ENCODE measurements around the gene SND1.

The SND1 gene

DNA sequence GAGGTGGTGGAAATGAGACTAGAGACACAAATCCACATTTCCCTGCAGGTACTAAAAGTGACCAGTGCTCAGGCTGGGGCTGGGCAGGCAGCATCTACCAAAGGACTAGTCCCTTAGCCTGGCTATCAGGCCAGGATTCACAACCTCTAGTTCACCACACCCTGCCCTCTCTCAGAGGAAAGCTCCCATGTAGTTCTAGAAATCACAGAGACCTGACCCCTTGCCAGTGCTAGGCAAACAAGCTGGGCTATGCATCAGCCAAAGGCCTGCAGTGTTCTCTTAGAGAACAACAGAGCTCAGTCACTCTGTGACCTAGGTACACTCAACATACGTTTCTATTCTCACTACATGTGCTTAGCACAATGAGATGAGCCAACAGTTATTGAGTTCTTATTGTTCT lies 405.9 kb downstream of the SND1 start:
- DNase-seq (ENCODE audit: extremely low read depth, insufficient read length) = no peak
- Histone ChIP-seq H3K4me3 (replicated peaks; ENCODE audit: low read depth, low read length) (no peak overlapping the region), H3K36me3 (ENCODE audit: control insufficient read depth, insufficient read depth, low read length) (peaks cover 22% of the 10 kb centered on the region), H3K27me3 (replicated peaks; ENCODE audit: control insufficient read depth, insufficient read depth, low read length) (no peaks in the 10 kb centered on the region)
- TF ChIP-seq, protein P1, sequence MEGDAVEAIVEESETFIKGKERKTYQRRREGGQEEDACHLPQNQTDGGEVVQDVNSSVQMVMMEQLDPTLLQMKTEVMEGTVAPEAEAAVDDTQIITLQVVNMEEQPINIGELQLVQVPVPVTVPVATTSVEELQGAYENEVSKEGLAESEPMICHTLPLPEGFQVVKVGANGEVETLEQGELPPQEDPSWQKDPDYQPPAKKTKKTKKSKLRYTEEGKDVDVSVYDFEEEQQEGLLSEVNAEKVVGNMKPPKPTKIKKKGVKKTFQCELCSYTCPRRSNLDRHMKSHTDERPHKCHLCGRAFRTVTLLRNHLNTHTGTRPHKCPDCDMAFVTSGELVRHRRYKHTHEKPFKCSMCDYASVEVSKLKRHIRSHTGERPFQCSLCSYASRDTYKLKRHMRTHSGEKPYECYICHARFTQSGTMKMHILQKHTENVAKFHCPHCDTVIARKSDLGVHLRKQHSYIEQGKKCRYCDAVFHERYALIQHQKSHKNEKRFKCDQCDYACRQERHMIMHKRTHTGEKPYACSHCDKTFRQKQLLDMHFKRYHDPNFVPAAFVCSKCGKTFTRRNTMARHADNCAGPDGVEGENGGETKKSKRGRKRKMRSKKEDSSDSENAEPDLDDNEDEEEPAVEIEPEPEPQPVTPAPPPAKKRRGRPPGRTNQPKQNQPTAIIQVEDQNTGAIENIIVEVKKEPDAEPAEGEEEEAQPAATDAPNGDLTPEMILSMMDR (IDR thresholded peaks at IDR 0.05; ENCODE audit: insufficient read depth, low read length, poor library complexity, severe bottlenecking) = no peak

DNA sequence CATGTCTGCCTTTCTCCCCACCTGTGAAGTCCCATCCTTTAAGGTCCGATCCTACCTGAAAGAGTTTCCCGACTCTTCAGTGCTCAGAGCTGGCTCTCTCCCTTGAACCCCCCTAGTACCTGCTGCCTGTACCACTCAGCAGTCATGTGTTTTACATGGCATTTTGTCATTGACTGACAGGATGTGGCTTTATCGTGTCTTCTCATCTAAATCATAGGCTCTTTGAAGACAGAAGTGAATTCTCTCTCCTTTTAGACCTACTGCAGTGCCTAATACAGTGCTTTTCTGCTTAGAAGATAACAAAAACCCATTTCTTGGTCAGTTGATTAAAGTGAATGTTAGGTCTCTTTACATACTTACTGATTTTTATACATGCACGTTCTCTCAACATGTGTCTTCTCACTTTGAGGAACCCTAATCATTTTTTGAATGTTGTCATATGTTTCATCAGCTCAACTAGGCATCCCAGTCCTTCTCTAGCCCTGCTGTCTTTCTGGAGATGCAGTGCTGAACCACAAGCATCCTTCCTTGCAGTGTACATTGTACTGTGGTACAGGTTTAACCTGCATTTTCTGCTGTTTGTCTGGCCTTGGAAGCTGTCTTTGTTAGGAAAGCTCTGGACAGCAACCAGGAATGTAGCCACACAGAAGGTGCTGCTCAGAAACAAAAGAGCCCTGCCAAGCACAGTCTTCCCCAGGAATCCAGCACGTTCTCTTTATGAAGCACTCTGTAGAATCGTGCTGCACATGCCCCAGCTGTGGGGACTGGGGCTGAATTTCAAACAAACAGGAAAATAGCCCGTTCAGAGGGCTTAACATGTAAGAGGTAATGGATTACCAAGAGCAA lies 407.4 kb downstream of the SND1 start:
- TF ChIP-seq, protein P1 (IDR thresholded peaks at IDR 0.05; ENCODE audit: insufficient read depth, low read length, poor library complexity, severe bottlenecking) = no peak
- no peaks in the 10 kb centered on the region for H3K27me3 ChIP-seq (replicated peaks; ENCODE audit: control insufficient read depth, insufficient read depth, low read length)

DNA sequence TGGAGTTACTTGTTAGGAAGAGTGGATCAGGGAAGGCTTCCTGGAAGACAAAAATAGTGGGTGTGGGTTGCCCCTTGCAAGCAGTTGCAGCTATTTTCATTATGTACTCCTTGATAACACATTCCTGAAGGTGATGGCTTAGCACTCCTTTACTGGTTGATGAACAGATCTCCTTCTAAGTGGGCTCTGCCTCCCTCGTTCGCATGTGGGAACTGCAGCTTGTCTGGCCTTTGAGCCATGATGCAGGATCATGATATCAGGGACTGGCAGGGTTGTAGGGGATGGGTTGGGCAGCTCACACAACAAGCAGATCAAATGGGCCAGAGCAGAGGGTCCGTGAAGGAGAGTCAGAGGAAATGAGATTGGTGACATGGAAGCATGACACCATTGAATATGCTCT lies 408.0 kb downstream of the SND1 start:
- H3K27me3 ChIP-seq (replicated peaks; ENCODE audit: control insufficient read depth, insufficient read depth, low read length) = no peaks in the 10 kb centered on the region
- DNase-seq (ENCODE audit: extremely low read depth, insufficient read length) = no peak
- TF ChIP-seq, protein P1 (IDR thresholded peaks at IDR 0.05; ENCODE audit: insufficient read depth, low read length, poor library complexity, severe bottlenecking) = no peak
- H3K4me3 ChIP-seq (replicated peaks; ENCODE audit: low read depth, low read length) = no peak overlapping the region
- peaks cover 21% of the 10 kb centered on the region for H3K36me3 ChIP-seq (ENCODE audit: control insufficient read depth, insufficient read depth, low read length)

More for the DNA sequence above, 407.4 kb downstream of the SND1 start:
- DNase-seq (ENCODE audit: extremely low read depth, insufficient read length) = no peak
- peaks cover 21% of the 10 kb centered on the region for H3K36me3 ChIP-seq (ENCODE audit: control insufficient read depth, insufficient read depth, low read length)
- no peak overlapping the region for H3K4me3 ChIP-seq (replicated peaks; ENCODE audit: low read depth, low read length)

DNA sequence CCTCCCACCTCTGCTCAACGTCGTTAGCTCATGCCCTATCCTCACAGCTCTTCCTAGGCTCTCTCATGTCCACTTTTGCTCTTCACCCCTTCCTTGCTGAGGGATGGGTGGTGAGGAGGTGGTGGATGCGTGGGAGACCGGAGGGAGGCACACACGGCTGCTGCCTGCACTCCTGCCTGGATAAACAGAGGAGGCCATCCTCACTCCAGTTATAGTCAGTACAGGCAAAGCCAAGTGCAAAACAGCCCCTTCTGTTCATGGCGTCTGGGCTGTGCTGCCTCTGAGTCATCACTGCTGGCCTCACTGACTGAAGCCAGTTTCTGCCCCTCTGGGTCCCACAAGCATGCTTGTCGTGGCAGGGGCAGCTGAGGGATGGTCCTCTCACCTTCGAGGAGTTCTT lies 411.1 kb downstream of the SND1 start:
- TF ChIP-seq, protein P1 (IDR thresholded peaks at IDR 0.05; ENCODE audit: insufficient read depth, low read length, poor library complexity, severe bottlenecking) = no peak
- no peak for DNase-seq (ENCODE audit: extremely low read depth, insufficient read length)
- no peaks in the 10 kb centered on the region for H3K27me3 ChIP-seq (replicated peaks; ENCODE audit: control insufficient read depth, insufficient read depth, low read length)
- H3K36me3 ChIP-seq (ENCODE audit: control insufficient read depth, insufficient read depth, low read length) = peaks cover 26% of the 10 kb centered on the region
- H3K4me3 ChIP-seq (replicated peaks; ENCODE audit: low read depth, low read length) = no peak overlapping the region

DNA sequence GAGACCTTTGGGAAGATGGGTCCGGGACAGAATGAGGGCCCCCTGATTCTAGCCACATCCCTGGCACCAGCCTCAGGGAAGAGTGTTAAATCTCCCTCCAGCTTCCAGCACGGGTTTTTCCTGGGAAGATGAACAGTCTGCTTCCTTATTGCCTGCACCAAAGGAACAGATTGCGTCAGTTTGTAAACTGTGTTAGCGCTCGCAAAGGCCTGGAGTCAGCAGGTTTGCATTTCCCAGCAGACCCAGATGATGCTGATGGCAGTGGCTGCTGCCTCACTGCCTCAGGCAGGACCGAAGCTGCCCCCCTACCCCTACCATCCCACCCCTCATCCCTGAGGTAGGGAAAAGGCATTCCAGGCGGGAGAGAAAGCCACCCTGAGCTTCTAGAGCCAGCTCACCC lies 413.9 kb downstream of the SND1 start:
- TF ChIP-seq, protein P1 (IDR thresholded peaks at IDR 0.05; ENCODE audit: insufficient read depth, low read length, poor library complexity, severe bottlenecking) = no peak
- Histone ChIP-seq H3K4me3 (replicated peaks; ENCODE audit: low read depth, low read length) (no peak overlapping the region), H3K36me3 (ENCODE audit: control insufficient read depth, insufficient read depth, low read length) (peaks cover 23% of the 10 kb centered on the region), H3K27me3 (replicated peaks; ENCODE audit: control insufficient read depth, insufficient read depth, low read length) (no peaks in the 10 kb centered on the region)
- DNase-seq (ENCODE audit: extremely low read depth, insufficient read length) = no peak
